SK-N-SH treated with all-trans-retinoic acid at 6 μM for 48 hours (cell line): Measurements from ENCODE around the gene KBTBD13.

Source experiments
- ATAC-seq: fragments of 200-7000 bp; cut with Tn5 transposase; 3 replicates; pipeline ENCODE4 v1.9.1; 2020; ENCODE audit warnings: mild to moderate bottlenecking, moderate library complexity
- ARNTL ChIP-seq: fragments of 450-650 bp; formaldehyde crosslinking; IDR thresholded peaks from 2 replicates; pipeline ENCODE4 v1.5.0; 2020; ENCODE audit warnings: low read depth, mild to moderate bottlenecking, moderate library complexity, borderline replicate concordance
- BACH2 ChIP-seq: fragments of 250-450 bp; sonication (Bioruptor Pico); IDR thresholded peaks from 2 replicates; pipeline ENCODE4 v1.9.0; 2021; ENCODE audit warnings: mild to moderate bottlenecking, borderline replicate concordance
- CREB5 ChIP-seq: fragments of 250-450 bp; sonication (Bioruptor Pico); IDR thresholded peaks from 2 replicates; pipeline ENCODE4 v1.5.1; 2020; ENCODE audit warnings: low read depth, mild to moderate bottlenecking, moderate library complexity
- CSDC2 ChIP-seq: fragments of 250-450 bp; sonication (Bioruptor Pico); IDR thresholded peaks from 2 replicates; pipeline ENCODE4 v1.5.0; 2020; ENCODE audit warnings: mild to moderate bottlenecking, moderate library complexity
- ESRRG ChIP-seq: fragments of 250-450 bp; sonication (Bioruptor Pico); IDR thresholded peaks from 2 replicates; pipeline ENCODE4 v1.6.1; 2021; ENCODE audit warnings: mild to moderate bottlenecking
- GLIS3 ChIP-seq: fragments of 250-450 bp; sonication (Bioruptor Pico); IDR thresholded peaks from 2 replicates; pipeline ENCODE4 v1.5.0; 2020; ENCODE audit warnings: mild to moderate bottlenecking, moderate library complexity
- ISL1 ChIP-seq: fragments of 250-450 bp; sonication (Bioruptor Pico); IDR thresholded peaks from 2 replicates; pipeline ENCODE4 v2.1.2; 2022; ENCODE audit warnings: mild to moderate bottlenecking, moderate library complexity
- POU6F1 ChIP-seq: fragments of 250-450 bp; sonication (Bioruptor Pico); IDR thresholded peaks from 2 replicates; pipeline ENCODE4 v1.8.0; 2021; ENCODE audit warnings: low read depth, mild to moderate bottlenecking, moderate library complexity, borderline replicate concordance
- PPARA ChIP-seq: fragments of 250-450 bp; sonication (Bioruptor Pico); IDR thresholded peaks from 2 replicates; pipeline ENCODE4 v1.5.0; 2020; ENCODE audit warnings: mild to moderate bottlenecking, borderline replicate concordance
- RARB ChIP-seq: fragments of 250-450 bp; sonication (Bioruptor Pico); IDR thresholded peaks from 2 replicates; pipeline ENCODE4 v1.8.0; 2021; ENCODE audit warnings: mild to moderate bottlenecking, moderate library complexity
- SNAI2 ChIP-seq: fragments of 250-450 bp; sonication (Bioruptor Pico); IDR thresholded peaks from 2 replicates; pipeline ENCODE4 v1.5.0; 2020; ENCODE audit warnings: mild to moderate bottlenecking, moderate library complexity
- TCF4 ChIP-seq: fragments of 250-450 bp; sonication (Bioruptor Pico); IDR thresholded peaks from 2 replicates; pipeline ENCODE4 v1.8.0; 2021; ENCODE audit warnings: mild to moderate bottlenecking, moderate library complexity, borderline replicate concordance
- TOX ChIP-seq: fragments of 250-450 bp; sonication (Bioruptor Pico); IDR thresholded peaks from 2 replicates; pipeline ENCODE4 v1.8.0; 2021; ENCODE audit warnings: mild to moderate bottlenecking, moderate library complexity, borderline replicate concordance
- TSHZ2 ChIP-seq: fragments of 250-450 bp; sonication (Bioruptor Pico); IDR thresholded peaks from 2 replicates; pipeline ENCODE4 v1.5.0; 2020; ENCODE audit warnings: mild to moderate bottlenecking, moderate library complexity
- ZC3H10 ChIP-seq: fragments of 250-450 bp; sonication (Bioruptor Pico); IDR thresholded peaks from 2 replicates; pipeline ENCODE4 v1.5.1; 2021; ENCODE audit warnings: mild to moderate bottlenecking, moderate library complexity
- ZFP3 ChIP-seq: fragments of 250-450 bp; sonication (Bioruptor Pico); IDR thresholded peaks from 2 replicates; pipeline ENCODE4 v1.5.0; 2020; ENCODE audit warnings: mild to moderate bottlenecking, moderate library complexity
- ZFP30 ChIP-seq: fragments of 450-650 bp; formaldehyde crosslinking; IDR thresholded peaks from 2 replicates; pipeline ENCODE4 v1.5.0; 2022; ENCODE audit warnings: mild to moderate bottlenecking, moderate library complexity
- ZNF565 ChIP-seq: fragments of 450-650 bp; formaldehyde crosslinking; conservative IDR thresholded peaks from 2 replicates; pipeline ENCODE4 v1.5.0; 2020; ENCODE audit warnings: low read depth, mild to moderate bottlenecking, moderate library complexity
- ZNF70 ChIP-seq: fragments of 450-650 bp; formaldehyde crosslinking; IDR thresholded peaks from 2 replicates; pipeline ENCODE4 v1.5.0; 2020; ENCODE audit warnings: mild to moderate bottlenecking, moderate library complexity
- ZNF8 ChIP-seq: fragments of 450-650 bp; formaldehyde crosslinking; IDR thresholded peaks from 2 replicates; pipeline ENCODE4 v1.5.0; 2020; ENCODE audit warnings: mild to moderate bottlenecking, moderate library complexity
- TF ChIP-seq, protein P1 (sequence below): fragments of 250-450 bp; sonication (Bioruptor Pico); IDR thresholded peaks from 2 replicates; pipeline ENCODE4 v1.8.0; 2020; ENCODE audit warnings: mild to moderate bottlenecking, moderate library complexity, borderline replicate concordance

The KBTBD13 gene

DNA sequence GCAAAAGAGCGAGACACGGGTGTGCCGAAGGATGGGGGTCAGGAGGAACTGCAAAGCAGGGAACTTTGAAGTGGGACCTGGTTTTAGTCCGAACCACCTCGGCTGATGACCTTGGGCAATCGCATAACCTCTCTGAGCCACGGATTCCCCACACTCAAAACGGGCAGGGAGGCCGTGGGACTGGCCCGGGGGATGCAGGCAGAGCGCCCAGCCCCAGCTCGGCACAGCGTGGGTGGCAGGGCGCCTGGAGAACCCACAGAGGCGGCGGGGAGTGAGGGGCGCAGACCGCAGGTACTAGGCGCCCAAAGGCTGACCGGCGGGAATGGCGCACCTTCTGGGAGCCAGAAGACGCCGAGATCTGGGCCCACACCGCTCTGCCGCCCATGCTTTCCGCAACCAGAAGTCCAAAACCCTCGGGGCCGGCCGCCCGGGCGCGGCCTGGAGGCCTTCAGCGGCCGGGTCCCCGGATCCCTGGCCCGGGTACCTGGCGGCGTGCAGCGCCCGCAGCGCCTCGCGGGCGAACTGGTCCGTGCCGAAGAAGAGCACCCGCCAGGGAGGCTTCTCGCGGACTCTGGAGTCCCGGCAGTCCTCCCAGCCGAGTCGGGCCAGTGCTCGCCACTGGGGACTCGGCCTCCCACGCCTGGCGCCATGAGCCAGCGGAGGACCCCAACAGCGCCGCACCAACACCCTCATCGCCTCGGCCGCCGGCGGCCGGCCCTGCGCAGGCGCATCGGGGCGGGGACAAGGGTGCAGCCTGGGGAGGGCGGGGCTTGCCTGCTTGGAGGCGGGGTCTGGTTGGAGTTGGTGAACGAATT lies 47.4 kb upstream of the KBTBD13 start, which contains the start of gene MTFMT:
Gene MTFMT (minus strand): TSS at position 719 of the 815 bp plus-strand sequence. CDS start 26 bp downstream, at position 693.
- ATAC-seq, result peak; percentile 93

DNA sequence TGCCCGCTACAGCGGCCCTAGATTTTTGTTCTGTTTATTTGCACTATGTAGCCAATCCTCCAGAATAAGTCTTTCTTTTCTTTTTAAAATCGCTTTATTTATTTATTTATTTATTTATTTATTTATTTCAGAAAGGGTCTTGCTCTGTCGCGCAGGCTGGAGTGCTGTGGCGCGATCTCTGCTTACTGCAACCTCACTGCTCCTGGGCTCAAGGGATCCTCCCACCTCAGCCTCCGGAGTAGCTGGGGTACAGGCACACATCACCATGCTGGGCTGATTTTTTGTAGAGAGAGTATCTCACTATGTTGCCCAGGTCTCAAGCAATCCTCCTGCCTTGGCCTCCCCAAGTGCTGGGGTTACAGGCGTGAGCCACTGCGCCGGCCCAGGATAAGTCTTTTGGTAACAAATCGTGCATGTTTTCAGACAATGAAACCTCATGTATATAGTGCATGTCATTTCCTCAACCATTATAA lies 46.8 kb upstream of the KBTBD13 start:
- no peak for ATAC-seq
- TF ChIP-seq POU6F1 (CRISPR knock-in tag) (no peak), ZC3H10 (CRISPR knock-in tag) (no peak), ESRRG (CRISPR knock-in tag) (no peak), ARNTL (CRISPR knock-in tag) (no peak), ISL1 (CRISPR knock-in tag) (no peak), PPARA (CRISPR knock-in tag) (no peak), CREB5 (no peak), GLIS3 (no peak), ZNF565 (no peak), TCF4 (no peak), SNAI2 (CRISPR knock-in tag) (no peak), CSDC2 (CRISPR knock-in tag) (no peak), TOX (CRISPR knock-in tag) (no peak), ZFP3 (no peak)
- TF ChIP-seq, all 23 proteins: peak for 0

More for the DNA sequence above, 47.4 kb upstream of the KBTBD13 start, which contains the start of gene MTFMT:
- TF ChIP-seq ZNF8 (CRISPR knock-in tag) (no peak), SNAI2 (CRISPR knock-in tag) (no peak), PPARA (CRISPR knock-in tag) (no peak), ZC3H10 (CRISPR knock-in tag) (no peak), TCF4 (no peak), ZFP30 (no peak), BACH2 (CRISPR knock-in tag) (no peak), ESRRG (CRISPR knock-in tag) (no peak), ZFP3 (no peak), ARNTL (CRISPR knock-in tag) (no peak), ZNF70 (no peak), RARB (CRISPR knock-in tag) (no peak), CSDC2 (CRISPR knock-in tag) (no peak)
- TF ChIP-seq, protein P1, sequence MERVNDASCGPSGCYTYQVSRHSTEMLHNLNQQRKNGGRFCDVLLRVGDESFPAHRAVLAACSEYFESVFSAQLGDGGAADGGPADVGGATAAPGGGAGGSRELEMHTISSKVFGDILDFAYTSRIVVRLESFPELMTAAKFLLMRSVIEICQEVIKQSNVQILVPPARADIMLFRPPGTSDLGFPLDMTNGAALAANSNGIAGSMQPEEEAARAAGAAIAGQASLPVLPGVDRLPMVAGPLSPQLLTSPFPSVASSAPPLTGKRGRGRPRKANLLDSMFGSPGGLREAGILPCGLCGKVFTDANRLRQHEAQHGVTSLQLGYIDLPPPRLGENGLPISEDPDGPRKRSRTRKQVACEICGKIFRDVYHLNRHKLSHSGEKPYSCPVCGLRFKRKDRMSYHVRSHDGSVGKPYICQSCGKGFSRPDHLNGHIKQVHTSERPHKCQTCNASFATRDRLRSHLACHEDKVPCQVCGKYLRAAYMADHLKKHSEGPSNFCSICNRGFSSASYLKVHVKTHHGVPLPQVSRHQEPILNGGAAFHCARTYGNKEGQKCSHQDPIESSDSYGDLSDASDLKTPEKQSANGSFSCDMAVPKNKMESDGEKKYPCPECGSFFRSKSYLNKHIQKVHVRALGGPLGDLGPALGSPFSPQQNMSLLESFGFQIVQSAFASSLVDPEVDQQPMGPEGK (CRISPR knock-in tag), result no peak

- ATAC-seq, result peak; percentile 66
- TF ChIP-seq POU6F1 (CRISPR knock-in tag), result no peak
- TF ChIP-seq ZFP30, result no peak
- TF ChIP-seq ISL1 (CRISPR knock-in tag), result no peak
- no peak for TF ChIP-seq RARB (CRISPR knock-in tag)
- TF ChIP-seq ZFP3, result no peak
- TF ChIP-seq TSHZ2 (CRISPR knock-in tag), result no peak
- TF ChIP-seq, protein P1 (CRISPR knock-in tag), result no peak
- no peak for TF ChIP-seq TCF4
Observed at GRCh38 chr15:65032801-65033537, 43.6 kb upstream of the KBTBD13 start.
